Astrocyte (in vitro differentiated cells and primary cell): ENCODE data around the gene SRSF8. TPM values are rescaled to one million over a fixed set of nuclear protein-coding genes. Genes with fewer than 3 reads are reported as not detected.

ENCODE experiments used
- DNase-seq: peaks from one replicate; pipeline ENCODE4 v3.0.0-alpha.2; 2010; ENCODE audit warnings: low read depth
- FAIRE-seq: peaks from 2 replicates; lab custom pipeline; 2011; peaks lifted over from hg19 to GRCh38; lab: Jason Lieb, UNC
- H2AFZ ChIP-seq: 2 replicates; pipeline ENCODE4 v1.6.0; 2012; ENCODE audit warnings: low read depth, low read length, inconsistent platforms
- H3K27ac ChIP-seq: 2 replicates; pipeline ENCODE4 v1.5.1; 2011; ENCODE audit warnings: low read depth, low read length, inconsistent platforms
- H3K27me3 ChIP-seq: 2 replicates; pipeline ENCODE4 v1.6.0; 2011; ENCODE audit warnings: low read length, inconsistent platforms; ENCODE audit not compliant: insufficient read depth
- H3K36me3 ChIP-seq: 2 replicates; pipeline ENCODE4 v1.5.1; 2011; ENCODE audit warnings: low read length, inconsistent platforms; ENCODE audit not compliant: insufficient read depth
- H3K4me1 ChIP-seq: 2 replicates; pipeline ENCODE4 v1.5.1; 2011; ENCODE audit warnings: low read length, inconsistent platforms; ENCODE audit not compliant: insufficient read depth
- H3K4me2 ChIP-seq: 2 replicates; pipeline ENCODE4 v1.6.0; 2012; ENCODE audit warnings: low read length, inconsistent platforms
- H3K4me3 ChIP-seq: 2 replicates; pipeline ENCODE4 v1.5.1; 2011; ENCODE audit warnings: low read depth, mild to moderate bottlenecking, low read length, inconsistent platforms; ENCODE audit not compliant: insufficient read depth
- H3K79me2 ChIP-seq: 2 replicates; pipeline ENCODE4 v1.6.0; 2012; ENCODE audit warnings: mild to moderate bottlenecking, low read length, inconsistent platforms; ENCODE audit not compliant: insufficient read depth
- H3K9ac ChIP-seq: 2 replicates; pipeline ENCODE4 v1.6.0; 2012; ENCODE audit warnings: mild to moderate bottlenecking, low read length, inconsistent platforms
- H3K9me3 ChIP-seq: 2 replicates; pipeline ENCODE4 v1.5.1; 2012; ENCODE audit warnings: low read depth, mild to moderate bottlenecking, low read length, inconsistent platforms; ENCODE audit not compliant: insufficient read depth
- H4K20me1 ChIP-seq: 2 replicates; pipeline ENCODE4 v1.6.0; 2012; ENCODE audit warnings: low read length, inconsistent platforms; ENCODE audit not compliant: insufficient read depth
- H3K27ac Mint-ChIP-seq: one replicate; pipeline ENCODE4 v1.8.0; 2021; ENCODE audit warnings: mild to moderate bottlenecking, mixed read lengths; ENCODE audit not compliant: unreplicated experiment
- H3K27me3 Mint-ChIP-seq: one replicate; pipeline ENCODE4 v1.8.0; 2021; ENCODE audit warnings: low read depth, mixed read lengths; ENCODE audit not compliant: unreplicated experiment
- H3K36me3 Mint-ChIP-seq: one replicate; pipeline ENCODE4 v1.8.0; 2021; ENCODE audit warnings: low read depth, mixed read lengths; ENCODE audit not compliant: unreplicated experiment
- H3K4me1 Mint-ChIP-seq: one replicate; pipeline ENCODE4 v1.8.0; 2021; ENCODE audit warnings: low read depth, mixed read lengths; ENCODE audit not compliant: unreplicated experiment
- H3K4me3 Mint-ChIP-seq: one replicate; pipeline ENCODE4 v1.8.0; 2021; ENCODE audit warnings: mild to moderate bottlenecking, moderate library complexity, mixed read lengths; ENCODE audit not compliant: unreplicated experiment
- H3K9me3 Mint-ChIP-seq: one replicate; pipeline ENCODE4 v1.8.0; 2021; ENCODE audit warnings: mild to moderate bottlenecking, mixed read lengths; ENCODE audit not compliant: unreplicated experiment
- EZH2 ChIP-seq: IDR thresholded peaks from 2 replicates; pipeline ENCODE4 v1.6.1; 2012; ENCODE audit warnings: mild to moderate bottlenecking, low read length, inconsistent platforms; ENCODE audit not compliant: insufficient read depth
- total RNA-seq: library from RNA; stranded (reverse); gene quantifications from 2 replicates; pipeline ENCODE4 v1.2.1, GENCODE V29; 2021
- TF ChIP-seq, protein P1 (sequence below): IDR thresholded peaks from 2 replicates; pipeline ENCODE4 v1.5.1; 2011; ENCODE audit warnings: low read depth, mild to moderate bottlenecking, inconsistent platforms, low read length, moderate library complexity; ENCODE audit not compliant: insufficient read depth

The SRSF8 gene
- total RNA-seq, 1 donor from 2014 or later: 47.5 TPM

DNA sequence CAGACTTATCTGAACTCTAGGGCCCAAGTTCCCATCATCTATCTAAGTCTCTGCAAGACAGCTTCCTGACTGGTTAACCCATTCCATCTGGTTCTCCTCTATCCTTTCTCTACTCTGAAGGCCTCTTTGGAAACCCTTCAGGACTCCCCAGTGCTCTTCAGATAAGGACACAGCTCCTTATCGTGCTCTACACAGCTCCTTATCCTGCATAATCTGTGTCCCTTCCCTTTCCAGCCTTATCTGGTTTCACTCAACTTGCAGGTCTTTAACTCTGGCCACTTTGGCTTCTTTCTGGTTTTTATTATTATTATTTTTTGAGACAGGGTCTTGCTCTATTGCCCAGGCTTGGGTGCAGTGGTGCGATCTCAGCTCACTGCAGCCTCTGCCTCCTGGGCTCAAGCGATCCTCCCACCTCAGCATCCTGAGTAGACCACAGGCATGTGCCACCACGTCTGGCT is 33.5 kb downstream of the SRSF8 start:
- Histone ChIP-seq H3K27me3 (no peaks in the 10 kb centered on the region), H3K9me3 (no peaks in the 10 kb centered on the region), H3K27ac (no peak overlapping the region), H3K36me3 (no peaks in the 10 kb centered on the region), H3K9ac (no peak overlapping the region), H3K4me3 (no peak overlapping the region), H3K4me2 (no peak overlapping the region), H4K20me1 (no peaks in the 10 kb centered on the region), H3K4me1 (peaks cover 13% of the 10 kb centered on the region), H2AFZ (no peak overlapping the region), H3K79me2 (peaks cover 16% of the 10 kb centered on the region)
- DNase-seq (no peak), FAIRE-seq (no peak)
- no peak for TF ChIP-seq EZH2
- TF ChIP-seq, protein P1, sequence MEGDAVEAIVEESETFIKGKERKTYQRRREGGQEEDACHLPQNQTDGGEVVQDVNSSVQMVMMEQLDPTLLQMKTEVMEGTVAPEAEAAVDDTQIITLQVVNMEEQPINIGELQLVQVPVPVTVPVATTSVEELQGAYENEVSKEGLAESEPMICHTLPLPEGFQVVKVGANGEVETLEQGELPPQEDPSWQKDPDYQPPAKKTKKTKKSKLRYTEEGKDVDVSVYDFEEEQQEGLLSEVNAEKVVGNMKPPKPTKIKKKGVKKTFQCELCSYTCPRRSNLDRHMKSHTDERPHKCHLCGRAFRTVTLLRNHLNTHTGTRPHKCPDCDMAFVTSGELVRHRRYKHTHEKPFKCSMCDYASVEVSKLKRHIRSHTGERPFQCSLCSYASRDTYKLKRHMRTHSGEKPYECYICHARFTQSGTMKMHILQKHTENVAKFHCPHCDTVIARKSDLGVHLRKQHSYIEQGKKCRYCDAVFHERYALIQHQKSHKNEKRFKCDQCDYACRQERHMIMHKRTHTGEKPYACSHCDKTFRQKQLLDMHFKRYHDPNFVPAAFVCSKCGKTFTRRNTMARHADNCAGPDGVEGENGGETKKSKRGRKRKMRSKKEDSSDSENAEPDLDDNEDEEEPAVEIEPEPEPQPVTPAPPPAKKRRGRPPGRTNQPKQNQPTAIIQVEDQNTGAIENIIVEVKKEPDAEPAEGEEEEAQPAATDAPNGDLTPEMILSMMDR: no peak
- Mint-ChIP-seq H3K27ac (no peak overlapping the region), H3K4me1 (peaks cover 18% of the 10 kb centered on the region), H3K9me3 (peaks cover 3% of the 10 kb centered on the region), H3K27me3 (no peaks in the 10 kb centered on the region), H3K4me3 (no peak overlapping the region), H3K36me3 (peaks cover 3% of the 10 kb centered on the region)

DNA sequence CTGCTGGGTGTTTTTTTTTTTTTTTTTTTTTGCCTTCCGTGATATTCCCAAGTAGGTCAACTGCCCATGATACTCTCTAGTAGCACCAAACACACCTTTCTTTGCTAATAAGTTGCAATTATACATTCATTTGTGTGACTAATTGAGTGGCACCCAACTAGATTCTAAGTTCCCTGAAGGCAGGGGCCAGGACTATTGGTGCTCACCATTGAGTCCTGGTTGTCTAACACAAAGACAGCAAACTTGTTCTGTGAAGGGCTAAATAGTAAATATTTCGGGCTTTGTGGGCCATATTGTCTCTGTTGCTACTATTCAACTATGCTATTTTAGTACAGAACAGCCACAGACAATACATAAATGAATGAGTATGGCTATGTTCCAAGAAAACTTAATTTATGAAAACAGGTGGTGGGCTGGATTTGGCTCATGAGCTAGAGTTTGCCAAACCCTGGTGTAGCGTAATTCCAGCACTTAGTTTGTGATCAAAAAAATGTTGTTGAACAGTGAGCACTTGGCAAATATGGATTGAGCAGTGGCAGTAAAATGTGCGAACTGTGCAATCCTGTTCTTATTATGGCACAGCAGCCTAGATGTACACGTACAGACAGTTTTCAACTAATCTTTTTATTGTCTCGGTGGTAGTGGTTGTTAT is 34.3 kb downstream of the SRSF8 start:
- no peak for FAIRE-seq
- Mint-ChIP-seq H3K9me3 (peaks cover 3% of the 10 kb centered on the region), H3K27ac (no peak overlapping the region), H3K27me3 (no peaks in the 10 kb centered on the region), H3K36me3 (peaks cover 3% of the 10 kb centered on the region), H3K4me3 (no peak overlapping the region), H3K4me1 (peaks cover 13% of the 10 kb centered on the region)
- Histone ChIP-seq H2AFZ (no peak overlapping the region), H3K36me3 (no peaks in the 10 kb centered on the region), H3K4me3 (no peak overlapping the region), H3K79me2 (peaks cover 16% of the 10 kb centered on the region), H3K27ac (no peak overlapping the region), H4K20me1 (no peaks in the 10 kb centered on the region), H3K4me1 (peaks cover 7% of the 10 kb centered on the region), H3K4me2 (no peak overlapping the region), H3K9me3 (no peaks in the 10 kb centered on the region), H3K9ac (no peak overlapping the region), H3K27me3 (no peaks in the 10 kb centered on the region)
- DNase-seq: no peak
- TF ChIP-seq, protein P1: no peak
- no peak for TF ChIP-seq EZH2

DNA sequence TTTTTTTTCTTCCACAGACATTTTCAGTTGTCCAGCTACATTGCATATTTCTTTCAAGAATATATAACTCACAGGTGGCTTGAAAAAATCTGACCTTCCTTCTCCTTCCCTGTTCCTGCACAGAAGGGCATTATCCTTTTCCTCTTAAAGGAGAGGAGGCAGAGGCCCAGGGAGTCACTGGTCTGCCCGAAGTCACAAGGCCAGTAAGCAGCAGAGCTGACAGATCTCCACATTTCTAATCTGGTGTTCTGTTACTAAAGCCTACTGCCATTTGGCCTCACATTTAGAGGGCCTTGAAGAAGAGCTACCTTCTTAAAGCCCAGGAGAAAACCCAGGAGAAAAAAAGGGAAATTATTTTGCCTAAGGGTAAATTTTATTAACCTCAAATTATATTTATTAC is 35.2 kb downstream of the SRSF8 start:
- no peaks in the 10 kb centered on the region for H3K27me3 Mint-ChIP-seq
- FAIRE-seq: no peak

More for the DNA sequence above, 35.2 kb downstream of the SRSF8 start:
- no peak for DNase-seq
- Histone ChIP-seq H3K36me3 (no peaks in the 10 kb centered on the region), H3K4me1 (no peaks in the 10 kb centered on the region), H3K9me3 (no peaks in the 10 kb centered on the region), H3K4me2 (no peak overlapping the region), H2AFZ (no peak overlapping the region), H3K79me2 (peaks cover 19% of the 10 kb centered on the region), H3K27ac (no peak overlapping the region), H4K20me1 (no peaks in the 10 kb centered on the region), H3K27me3 (no peaks in the 10 kb centered on the region), H3K4me3 (no peak overlapping the region), H3K9ac (no peak overlapping the region)
- no peak overlapping the region for H3K4me3 Mint-ChIP-seq
- H3K27ac Mint-ChIP-seq: no peak overlapping the region
- peaks cover 3% of the 10 kb centered on the region for H3K9me3 Mint-ChIP-seq
- TF ChIP-seq EZH2: no peak
- TF ChIP-seq, protein P1: no peak
- H3K4me1 Mint-ChIP-seq: peaks cover 9% of the 10 kb centered on the region
- peaks cover 3% of the 10 kb centered on the region for H3K36me3 Mint-ChIP-seq
